Right atrium auricular region (tissue), 2 donors: ENCODE measurements around the gene VGLL4. TPM values are rescaled to one million over a fixed set of nuclear protein-coding genes. Genes with fewer than 3 reads are reported as not detected.

ENCODE experiments used
- DNase-seq: peaks from one replicate; pipeline ENCODE4 v3.0.0-alpha.2; 2019; ENCODE audit warnings: low spot score
- H3K27ac ChIP-seq, 2 donors: fragments of 200-600 bp; sonication (generic); 1 replicate in 1 of 2; 2 replicates in 1 of 2; pipeline ENCODE4 v1.5.1; 2016 to 2019
- H3K27me3 ChIP-seq, 2 donors: fragments of 200-600 bp; sonication (generic); one replicate each; pipeline versions ENCODE4 v1.5.1 to v1.6.0; 2017 to 2019
- H3K36me3 ChIP-seq: fragments of 200-600 bp; sonication (generic); one replicate; pipeline ENCODE4 v1.5.1; 2016
- H3K4me1 ChIP-seq, 2 donors: fragments of 200-600 bp; sonication (generic); one replicate each; pipeline versions ENCODE4 v1.5.1 to v1.6.0; 2017 to 2019
- H3K4me3 ChIP-seq, 2 donors: fragments of 200-600 bp; sonication (generic); 1 replicate in 1 of 2; 2 replicates in 1 of 2; pipeline ENCODE4 v1.5.1; 2017 to 2019; ENCODE audit warnings: mild to moderate bottlenecking in 1 of 2, moderate library complexity in 1 of 2
- H3K9me3 ChIP-seq, 2 donors: fragments of 200-600 bp; sonication (generic); one replicate each; pipeline ENCODE4 v1.5.1; 2019
- total RNA-seq, 2 donors: library from RNA; depleted of rRNA; stranded (reverse); fragments of >200 nt; gene quantifications; one replicate each; pipeline ENCODE4 v1.1.0, GENCODE V29; 2016
- TF ChIP-seq, protein P1 (sequence below), 2 donors: fragments of 200-600 bp; sonication (generic); IDR thresholded peaks; one replicate each; pipeline ENCODE4 v1.5.1; 2019; ENCODE audit warnings: antibody characterized with exemption in 2 of 2

VGLL4 gene
- total RNA-seq, 2 donors from 2014 or later: 30.2 to 64.6 TPM

DNA sequence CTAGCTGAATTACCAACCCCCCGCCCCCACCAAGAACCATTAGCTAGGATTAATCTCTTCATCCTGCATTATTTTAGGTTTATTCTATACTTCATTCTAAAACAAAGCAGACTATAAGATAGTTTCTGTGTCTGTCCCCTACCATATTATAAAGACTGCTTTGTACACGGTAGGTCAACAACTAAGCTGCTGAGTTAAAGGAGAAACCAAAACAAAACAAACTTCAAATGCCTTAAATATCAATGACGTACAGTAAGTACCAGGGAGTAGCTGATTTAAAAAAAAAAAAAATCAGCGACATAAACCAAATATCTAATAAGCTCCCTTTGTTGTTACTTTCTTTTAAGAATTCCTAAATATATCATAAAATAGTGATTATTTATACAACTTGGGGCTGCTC, 7.8 kb upstream of the VGLL4 start:
- Histone ChIP-seq H3K27me3 (no peaks in the 10 kb centered on the region), H3K9me3 (no peaks in the 10 kb centered on the region), H3K4me1 (peaks cover 0 to 6% of the 10 kb centered on the region in 2 donors), H3K36me3 (no peaks in the 10 kb centered on the region), H3K27ac (no peak overlapping the region), H3K4me3 (no peak overlapping the region)
- DNase-seq: no peak
- TF ChIP-seq, protein P1, sequence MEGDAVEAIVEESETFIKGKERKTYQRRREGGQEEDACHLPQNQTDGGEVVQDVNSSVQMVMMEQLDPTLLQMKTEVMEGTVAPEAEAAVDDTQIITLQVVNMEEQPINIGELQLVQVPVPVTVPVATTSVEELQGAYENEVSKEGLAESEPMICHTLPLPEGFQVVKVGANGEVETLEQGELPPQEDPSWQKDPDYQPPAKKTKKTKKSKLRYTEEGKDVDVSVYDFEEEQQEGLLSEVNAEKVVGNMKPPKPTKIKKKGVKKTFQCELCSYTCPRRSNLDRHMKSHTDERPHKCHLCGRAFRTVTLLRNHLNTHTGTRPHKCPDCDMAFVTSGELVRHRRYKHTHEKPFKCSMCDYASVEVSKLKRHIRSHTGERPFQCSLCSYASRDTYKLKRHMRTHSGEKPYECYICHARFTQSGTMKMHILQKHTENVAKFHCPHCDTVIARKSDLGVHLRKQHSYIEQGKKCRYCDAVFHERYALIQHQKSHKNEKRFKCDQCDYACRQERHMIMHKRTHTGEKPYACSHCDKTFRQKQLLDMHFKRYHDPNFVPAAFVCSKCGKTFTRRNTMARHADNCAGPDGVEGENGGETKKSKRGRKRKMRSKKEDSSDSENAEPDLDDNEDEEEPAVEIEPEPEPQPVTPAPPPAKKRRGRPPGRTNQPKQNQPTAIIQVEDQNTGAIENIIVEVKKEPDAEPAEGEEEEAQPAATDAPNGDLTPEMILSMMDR (IDR thresholded peaks at IDR 0.05): no peak

DNA sequence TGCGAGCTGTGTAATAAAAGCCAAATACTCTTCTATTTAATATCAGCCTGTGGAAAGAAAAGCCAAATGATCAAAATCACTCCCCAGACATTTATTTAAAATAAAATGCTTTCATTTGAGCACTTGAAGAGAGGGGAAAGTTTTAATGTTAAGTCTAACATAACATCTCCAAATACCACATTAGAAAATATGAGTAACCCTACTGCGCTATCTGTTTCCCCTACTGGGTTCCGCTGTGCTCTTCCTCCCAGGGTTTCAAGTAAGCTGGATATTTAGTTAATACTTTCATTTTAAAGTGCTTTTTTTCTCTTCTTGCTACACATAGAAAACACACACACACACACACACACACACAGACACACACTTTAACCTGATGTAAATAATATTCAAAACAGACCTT, 6.7 kb upstream of the VGLL4 start:
- H3K4me3 ChIP-seq: no peak overlapping the region
- no peak for DNase-seq
- H3K27ac ChIP-seq: no peak overlapping the region
- H3K4me1 ChIP-seq: peaks cover 0 to 6% of the 10 kb centered on the region in 2 donors
- H3K27me3 ChIP-seq: no peaks in the 10 kb centered on the region
- no peaks in the 10 kb centered on the region for H3K36me3 ChIP-seq
- H3K9me3 ChIP-seq: no peaks in the 10 kb centered on the region
- TF ChIP-seq, protein P1 (IDR thresholded peaks at IDR 0.05): no peak

DNA sequence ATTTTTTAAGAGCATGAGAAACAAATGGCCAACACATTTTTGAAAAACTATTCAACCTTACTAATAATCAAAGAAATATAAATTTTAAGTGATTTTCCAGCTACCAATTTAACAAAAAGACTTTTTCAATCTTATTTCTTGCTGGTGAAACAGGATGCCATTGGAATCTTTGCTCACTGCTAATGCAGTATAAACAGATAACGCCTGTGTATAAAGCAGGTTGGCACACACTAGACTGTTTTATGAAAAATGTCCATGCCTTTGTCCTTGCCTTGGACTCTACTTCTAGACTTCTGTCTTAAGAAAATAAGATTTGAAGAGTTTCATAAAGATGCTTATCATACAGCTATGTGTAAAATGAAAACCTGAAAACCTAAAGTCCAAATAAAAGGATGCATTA, 5.0 kb upstream of the VGLL4 start:
- no peak overlapping the region for H3K4me3 ChIP-seq
- no peak overlapping the region for H3K27ac ChIP-seq
- no peaks in the 10 kb centered on the region for H3K27me3 ChIP-seq
- TF ChIP-seq, protein P1 (IDR thresholded peaks at IDR 0.05): no peak
- H3K36me3 ChIP-seq: no peaks in the 10 kb centered on the region
- no peak for DNase-seq
- no peaks in the 10 kb centered on the region for H3K9me3 ChIP-seq
- H3K4me1 ChIP-seq: peaks cover 0 to 12% of the 10 kb centered on the region in 2 donors

DNA sequence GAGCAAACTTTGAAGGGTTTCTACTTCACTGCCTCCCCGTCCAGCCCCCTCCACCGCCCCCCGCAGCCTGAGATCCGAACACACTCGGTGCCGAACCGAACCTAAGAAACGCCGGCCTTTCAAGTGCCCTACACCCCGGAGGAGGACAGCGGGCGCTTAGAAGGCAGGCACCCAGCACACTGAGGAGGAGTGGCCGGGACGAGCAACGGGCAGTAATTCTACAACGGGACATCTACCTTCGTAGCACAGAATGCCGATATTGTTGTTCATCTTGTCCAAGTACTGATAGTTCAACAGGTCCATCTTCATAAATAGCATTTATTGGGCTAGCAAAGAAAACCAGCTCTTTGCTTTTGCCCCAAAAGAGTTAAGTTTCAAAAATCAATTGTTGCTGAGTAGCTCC, 513 bp downstream of the VGLL4 start:
- DNase-seq: no peak
- H3K9me3 ChIP-seq: no peaks in the 10 kb centered on the region
- H3K4me1 ChIP-seq: peaks cover 0 to 38% of the 10 kb centered on the region in 2 donors
- no peaks in the 10 kb centered on the region for H3K36me3 ChIP-seq
- peak overlapping the region; percentile 64 to 73 for H3K4me3 ChIP-seq
- H3K27me3 ChIP-seq: no peaks in the 10 kb centered on the region
- TF ChIP-seq, protein P1 (IDR thresholded peaks at IDR 0.05): no peak
- H3K27ac ChIP-seq: peak overlapping the region; percentile 91 to 95

DNA sequence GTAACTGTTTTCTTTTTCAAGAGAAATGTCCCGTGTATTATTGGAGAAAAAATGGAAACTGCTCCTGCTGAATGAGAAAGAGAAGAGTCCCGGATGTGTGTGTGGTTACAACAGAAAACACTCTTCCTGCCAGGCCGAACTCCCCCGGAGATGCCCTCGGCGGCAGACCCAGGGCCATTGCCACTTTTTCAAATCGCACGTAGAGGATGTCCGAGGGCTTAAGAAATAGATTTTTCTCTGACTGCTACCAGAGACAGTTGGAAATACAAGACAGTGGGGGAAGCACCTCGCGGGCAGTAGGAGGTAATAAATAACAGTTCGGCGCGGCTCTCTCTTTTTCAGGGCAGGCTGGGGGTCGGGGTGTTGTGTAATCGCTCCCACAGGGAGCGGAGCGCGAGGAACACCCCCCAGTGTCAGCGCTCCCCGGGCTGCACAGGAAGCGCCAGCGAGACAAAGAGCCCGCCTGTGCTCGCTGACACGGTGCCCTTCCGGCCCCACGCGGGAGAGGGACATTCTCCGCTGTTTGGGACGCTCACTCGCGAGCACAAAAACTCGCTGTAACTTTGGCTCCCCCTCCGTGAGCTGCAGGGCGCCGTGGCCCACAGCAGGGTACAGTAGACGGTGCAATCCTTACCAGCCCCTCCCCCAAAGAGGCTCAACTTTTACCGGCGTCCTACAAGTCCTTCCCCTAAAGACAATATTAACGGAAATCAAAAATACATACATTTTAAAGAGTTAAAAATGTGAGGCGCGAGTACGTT, 1.1 kb downstream of the VGLL4 start:
- Histone ChIP-seq H3K9me3 (no peaks in the 10 kb centered on the region), H3K27ac (peak overlapping the region; percentile 91 to 95), H3K36me3 (no peaks in the 10 kb centered on the region), H3K27me3 (no peaks in the 10 kb centered on the region), H3K4me1 (peaks cover 0 to 44% of the 10 kb centered on the region in 2 donors), H3K4me3 (peak overlapping the region; percentile 64 to 73)
- TF ChIP-seq, protein P1 (IDR thresholded peaks at IDR 0.05): peak in 1 of 2 donors; percentile 39
- peak; percentile 85 for DNase-seq
